Eye (tissue), 1 donor: ENCODE results near the gene HM13.
"Not testable (repeated sequence)": the region's sequence is repeated elsewhere in the genome, so short reads cannot be mapped to it uniquely, and the experiment has no call there.

ENCODE experiments used
- DNase-seq: peaks from one replicate; pipeline ENCODE4 v3.0.0-alpha.2; 2015

Gene HM13

GRCh38 chr20:31543966-31544598 lies 29.8 kb downstream of the HM13 start:
- DNase-seq: peak; percentile 68

- DNase-seq: no peak
Observed at GRCh38 chr20:31544600-31544999, 30.4 kb downstream of the HM13 start.

DNA sequence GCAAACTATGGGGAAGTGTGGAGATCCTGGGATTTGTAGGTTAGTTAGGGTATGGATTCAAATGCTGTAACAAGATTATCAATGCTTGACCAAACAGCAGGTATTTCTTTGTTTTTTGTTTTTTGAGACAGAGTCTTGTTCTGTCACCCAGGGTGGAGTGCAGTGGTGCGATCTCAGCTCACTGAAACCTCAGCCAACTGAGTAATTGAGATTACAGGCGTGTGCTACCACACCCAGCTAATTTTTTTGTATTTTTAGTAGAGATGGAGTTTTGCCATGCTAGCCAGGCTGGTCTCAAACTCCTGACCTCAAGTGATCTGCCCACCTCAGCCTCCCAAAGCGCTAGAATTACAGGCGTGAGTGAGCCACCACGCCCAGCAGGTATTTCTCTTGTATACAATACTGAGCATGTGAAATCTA lies 31.4 kb downstream of the HM13 start:
- not testable (repeated sequence) for DNase-seq

GRCh38 chr20:31547017-31547675 lies 32.9 kb downstream of the HM13 start:
- DNase-seq: peak; percentile 95

GRCh38 chr20:31547720-31548298 lies 33.6 kb downstream of the HM13 start:
- DNase-seq: no peak

- no peak for DNase-seq
Observed at GRCh38 chr20:31548820-31549512, 34.7 kb downstream of the HM13 start.

DNA sequence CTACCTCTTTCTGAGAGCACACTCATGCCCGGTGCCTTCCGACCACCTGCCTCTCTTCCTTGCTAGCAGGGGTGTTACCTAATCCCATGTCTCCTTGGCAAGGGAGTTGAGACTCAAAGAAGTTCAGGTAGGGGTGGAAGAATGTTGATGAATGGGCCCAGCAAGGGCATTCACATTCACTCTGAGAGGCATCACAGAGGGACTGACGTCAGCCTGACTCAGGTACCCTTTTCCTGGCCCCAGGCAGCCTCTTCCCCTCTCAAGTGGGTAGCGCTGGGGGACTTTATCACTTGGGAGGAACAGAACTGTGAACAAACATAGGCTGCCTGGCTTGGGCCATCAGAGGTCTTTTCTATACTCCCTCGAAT lies 35.3 kb downstream of the HM13 start:
- DNase-seq: no peak

GRCh38 chr20:31550099-31550498 lies 35.9 kb downstream of the HM13 start:
- DNase-seq: no peak

- no peak for DNase-seq
Observed at GRCh38 chr20:31551163-31552081, 37.2 kb downstream of the HM13 start.

- DNase-seq: no peak
Observed at GRCh38 chr20:31555203-31555775, 41.0 kb downstream of the HM13 start.

DNA sequence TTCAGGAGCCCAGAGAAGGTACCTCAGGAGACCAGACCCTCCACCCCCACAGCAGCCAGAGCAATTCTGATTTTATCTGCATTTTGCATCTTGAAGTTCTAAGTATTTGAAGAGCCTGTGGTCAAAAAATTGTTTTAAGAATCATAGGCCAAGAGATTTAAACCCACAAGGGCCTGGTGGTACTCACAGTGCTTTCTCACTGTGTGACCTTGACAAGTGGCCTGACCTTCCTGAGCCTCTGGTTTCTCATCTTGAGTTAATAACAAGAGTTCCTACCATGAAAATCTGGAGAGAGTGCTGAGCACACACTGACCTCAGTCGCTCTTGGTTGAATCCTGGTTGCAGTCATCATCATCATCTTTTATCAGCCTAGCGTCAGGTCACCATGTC lies 45.5 kb downstream of the HM13 start:
- DNase-seq: no peak

DNA sequence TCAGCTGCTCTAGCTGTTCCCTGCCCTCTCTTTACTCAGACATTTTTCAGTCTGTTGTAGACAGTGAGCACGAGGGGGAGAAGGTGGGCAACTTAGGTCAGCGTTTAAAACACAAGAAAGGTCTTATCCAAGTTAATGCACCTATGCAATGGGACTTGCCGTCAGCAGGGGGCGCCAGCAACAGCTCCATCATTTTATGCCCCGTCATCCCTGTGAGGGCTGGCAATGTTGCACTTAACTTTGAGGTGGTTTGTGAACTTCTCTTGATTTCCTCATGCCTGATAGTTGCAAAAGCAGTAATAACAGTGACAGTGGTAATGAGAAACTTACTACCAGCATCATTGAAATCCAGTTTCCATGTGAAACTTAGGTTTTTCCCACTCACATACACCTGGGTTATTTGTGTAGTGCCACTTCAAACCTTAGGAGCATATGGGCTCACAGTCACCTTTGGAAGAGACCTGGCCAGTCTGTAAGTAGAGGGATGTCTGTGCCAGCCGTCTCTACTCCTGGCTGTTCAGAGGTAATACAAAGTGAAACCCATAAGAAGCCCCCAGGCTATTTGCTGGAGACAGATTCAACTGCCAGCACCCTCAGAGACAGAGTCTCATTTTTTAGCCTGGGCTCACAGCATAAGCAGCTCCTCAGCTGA lies 46.0 kb downstream of the HM13 start:
- DNase-seq: peak; percentile 76

- DNase-seq: no peak
Observed at GRCh38 chr20:31560746-31561598, 46.7 kb downstream of the HM13 start.

DNA sequence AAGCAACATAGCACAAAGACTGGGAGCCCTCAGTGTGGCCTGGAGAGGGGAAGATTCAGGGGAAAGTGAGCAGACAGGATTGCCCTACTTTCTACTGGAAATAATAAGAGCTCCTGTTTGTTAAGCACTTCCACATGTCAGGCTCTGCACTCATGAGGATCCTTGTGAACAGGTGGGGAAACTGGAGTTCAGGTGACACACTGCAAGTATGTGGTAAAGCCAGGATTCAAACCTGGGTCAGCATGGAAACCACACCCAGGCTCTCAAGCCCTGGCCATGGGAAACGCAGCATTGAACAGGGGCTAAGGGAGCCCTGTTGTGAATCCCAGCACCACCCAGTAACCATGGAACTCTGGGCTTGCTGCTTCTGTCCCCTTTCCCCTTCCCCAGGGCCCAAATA lies 48.0 kb downstream of the HM13 start:
- DNase-seq: no peak

- DNase-seq: no peak
Observed at GRCh38 chr20:31564284-31564683, 50.0 kb downstream of the HM13 start.

DNA sequence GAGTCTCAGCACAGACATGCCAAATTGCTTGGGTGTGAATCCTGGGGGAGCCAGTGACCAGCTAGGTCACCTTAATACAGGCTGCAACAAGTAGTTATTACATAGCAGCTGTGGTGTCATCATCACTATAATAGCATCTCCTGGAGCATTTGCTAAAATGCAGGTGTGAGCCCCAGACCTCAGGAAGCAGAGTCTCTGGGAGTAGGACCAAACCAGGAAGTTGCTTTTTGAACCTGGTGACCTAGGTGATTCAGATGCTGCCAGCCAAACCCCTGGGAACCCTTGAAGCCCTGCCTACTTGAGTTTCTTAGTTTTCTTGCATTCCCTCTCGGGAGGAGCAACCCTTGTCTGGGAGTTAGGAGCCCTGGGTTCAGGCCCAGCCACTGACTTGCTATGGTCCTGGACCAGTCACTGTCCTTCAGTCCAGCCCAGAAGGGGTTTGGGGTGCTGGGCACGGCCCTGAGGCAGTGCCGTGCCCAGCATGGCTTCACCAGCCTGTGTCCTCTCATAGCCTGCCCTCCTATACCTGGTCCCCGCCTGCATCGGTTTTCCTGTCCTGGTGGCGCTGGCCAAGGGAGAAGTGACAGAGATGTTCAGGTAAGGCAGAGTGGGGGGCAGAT lies 51.6 kb downstream of the HM13 start:
- DNase-seq: no peak

DNA sequence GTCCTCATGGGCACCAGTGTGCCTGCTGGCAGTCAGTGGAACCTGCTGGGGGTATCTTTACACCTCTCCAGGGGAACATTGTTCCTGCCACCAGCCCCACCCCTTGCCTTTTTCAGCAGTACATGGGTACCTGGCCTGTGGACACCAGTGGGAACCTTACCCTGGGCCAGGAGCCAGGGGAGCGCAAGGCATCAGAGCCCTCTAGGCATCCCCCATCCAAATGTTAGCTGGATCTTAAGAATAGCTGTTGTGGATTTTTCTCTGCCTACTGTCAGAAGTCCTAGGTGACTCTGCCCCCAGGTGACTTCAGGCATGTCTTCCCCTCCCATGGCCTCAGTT lies 52.0 kb downstream of the HM13 start:
- no peak for DNase-seq

DNA sequence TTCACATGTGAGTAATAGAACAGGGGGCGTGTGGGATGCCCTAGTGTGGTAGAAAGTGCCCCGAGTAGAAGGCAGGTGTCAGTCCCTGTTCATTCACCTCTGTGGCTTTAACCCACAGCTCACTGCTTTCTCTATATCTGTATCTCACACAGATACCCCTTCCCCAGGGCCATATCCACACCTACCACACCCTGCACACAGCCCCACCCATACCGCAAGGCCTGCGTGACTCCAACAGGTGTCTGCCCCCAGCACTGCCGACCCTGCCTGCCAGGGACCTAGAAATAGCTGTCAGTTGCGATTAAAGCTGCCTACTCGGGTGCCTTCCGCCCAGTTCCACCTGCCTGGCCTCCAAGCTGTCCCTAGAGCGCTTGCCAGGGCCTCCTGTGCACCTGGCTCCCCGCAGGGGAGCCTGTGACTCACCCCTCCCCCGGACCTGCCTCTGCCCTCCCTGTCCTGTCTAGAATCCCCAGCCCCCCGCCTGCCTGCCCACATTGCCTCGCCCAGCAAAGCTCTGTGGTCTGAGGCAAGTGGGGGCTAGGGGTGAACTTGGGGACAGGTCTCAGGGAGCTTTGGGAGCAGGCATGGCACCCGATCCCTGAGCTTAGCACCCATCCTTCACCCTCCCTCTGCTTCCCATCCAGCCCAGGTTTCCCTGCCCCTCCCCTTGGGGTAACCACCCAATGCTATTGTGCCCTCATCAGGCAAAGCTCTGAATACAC lies 52.6 kb downstream of the HM13 start:
- no peak for DNase-seq

DNA sequence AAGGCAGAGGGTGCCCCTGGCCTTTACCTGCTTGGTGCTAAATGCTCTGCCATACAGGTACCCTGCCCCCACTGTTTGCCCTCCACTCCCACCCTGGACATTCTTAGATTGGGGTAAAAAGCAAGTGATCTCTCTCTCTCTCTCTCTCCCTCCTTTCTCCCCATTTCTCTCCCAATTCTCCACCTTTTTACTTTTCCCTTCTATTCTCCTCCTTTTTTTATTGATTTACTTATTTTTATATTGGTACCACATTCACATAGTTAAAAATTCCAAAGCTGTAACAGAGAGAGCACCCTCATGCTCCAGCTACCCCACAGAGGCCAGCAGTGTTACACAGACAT lies 53.1 kb downstream of the HM13 start:
- DNase-seq: no peak
